Measurements from ENCODE around the gene RNF38.
"Not testable (repeated sequence)": the region's sequence is repeated elsewhere in the genome, so short reads cannot be mapped to it uniquely, and the experiment has no call there.

RNF38 gene

GRCh38 chr9:36316049-36316448, 84.0 kb downstream of the RNF38 start:
- no peak overlapping the region for H3K4me2 ChIP-seq (ENCODE audit: low read length)
- no peak overlapping the region for H3K27ac ChIP-seq
- H3K9ac ChIP-seq, result no peak overlapping the region
- no peak overlapping the region for H2AFZ ChIP-seq
- H3K79me2 ChIP-seq, result no peaks in the 10 kb centered on the region
- no peak overlapping the region for H3K4me3 ChIP-seq (ENCODE audit: low read depth, low read length)
- no peaks in the 10 kb centered on the region for H3K9me3 ChIP-seq (ENCODE audit: control insufficient read depth, low read length)
- TF ChIP-seq, protein P1, sequence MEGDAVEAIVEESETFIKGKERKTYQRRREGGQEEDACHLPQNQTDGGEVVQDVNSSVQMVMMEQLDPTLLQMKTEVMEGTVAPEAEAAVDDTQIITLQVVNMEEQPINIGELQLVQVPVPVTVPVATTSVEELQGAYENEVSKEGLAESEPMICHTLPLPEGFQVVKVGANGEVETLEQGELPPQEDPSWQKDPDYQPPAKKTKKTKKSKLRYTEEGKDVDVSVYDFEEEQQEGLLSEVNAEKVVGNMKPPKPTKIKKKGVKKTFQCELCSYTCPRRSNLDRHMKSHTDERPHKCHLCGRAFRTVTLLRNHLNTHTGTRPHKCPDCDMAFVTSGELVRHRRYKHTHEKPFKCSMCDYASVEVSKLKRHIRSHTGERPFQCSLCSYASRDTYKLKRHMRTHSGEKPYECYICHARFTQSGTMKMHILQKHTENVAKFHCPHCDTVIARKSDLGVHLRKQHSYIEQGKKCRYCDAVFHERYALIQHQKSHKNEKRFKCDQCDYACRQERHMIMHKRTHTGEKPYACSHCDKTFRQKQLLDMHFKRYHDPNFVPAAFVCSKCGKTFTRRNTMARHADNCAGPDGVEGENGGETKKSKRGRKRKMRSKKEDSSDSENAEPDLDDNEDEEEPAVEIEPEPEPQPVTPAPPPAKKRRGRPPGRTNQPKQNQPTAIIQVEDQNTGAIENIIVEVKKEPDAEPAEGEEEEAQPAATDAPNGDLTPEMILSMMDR (IDR thresholded peaks at IDR 0.05), result no peak
- no peaks in the 10 kb centered on the region for H3K36me3 ChIP-seq (ENCODE audit: control insufficient read depth, insufficient read depth, low read length)
- H3K27me3 ChIP-seq (ENCODE audit: control insufficient read depth, insufficient read depth, low read length), result no peaks in the 10 kb centered on the region
- H3K4me1 ChIP-seq, result no peaks in the 10 kb centered on the region

GRCh38 chr9:36315283-36315682, 84.8 kb downstream of the RNF38 start:
- H3K79me2 ChIP-seq, result no peaks in the 10 kb centered on the region
- TF ChIP-seq, protein P1 (IDR thresholded peaks at IDR 0.05), result no peak
- H3K4me3 ChIP-seq (ENCODE audit: low read depth, low read length), result no peak overlapping the region
- no peak overlapping the region for H2AFZ ChIP-seq
- no peaks in the 10 kb centered on the region for H3K27me3 ChIP-seq (ENCODE audit: control insufficient read depth, insufficient read depth, low read length)
- H3K9ac ChIP-seq, result no peak overlapping the region
- H3K9me3 ChIP-seq (ENCODE audit: control insufficient read depth, low read length), result no peaks in the 10 kb centered on the region
- no peak overlapping the region for H3K4me2 ChIP-seq (ENCODE audit: low read length)
- no peaks in the 10 kb centered on the region for H3K36me3 ChIP-seq (ENCODE audit: control insufficient read depth, insufficient read depth, low read length)
- no peak overlapping the region for H3K27ac ChIP-seq
- no peaks in the 10 kb centered on the region for H3K4me1 ChIP-seq

- no peaks in the 10 kb centered on the region for H3K27me3 ChIP-seq (ENCODE audit: control insufficient read depth, insufficient read depth, low read length)
- no peaks in the 10 kb centered on the region for H3K9me3 ChIP-seq (ENCODE audit: control insufficient read depth, low read length)
- TF ChIP-seq, protein P1 (IDR thresholded peaks at IDR 0.05), result no peak
- no peak overlapping the region for H2AFZ ChIP-seq
- no peaks in the 10 kb centered on the region for H3K4me1 ChIP-seq
- no peaks in the 10 kb centered on the region for H3K36me3 ChIP-seq (ENCODE audit: control insufficient read depth, insufficient read depth, low read length)
- H3K27ac ChIP-seq, result no peak overlapping the region
- no peak overlapping the region for H3K9ac ChIP-seq
- H3K4me3 ChIP-seq (ENCODE audit: low read depth, low read length), result no peak overlapping the region
- H3K4me2 ChIP-seq (ENCODE audit: low read length), result no peak overlapping the region
- no peaks in the 10 kb centered on the region for H3K79me2 ChIP-seq
These were observed 85.3 kb downstream of the RNF38 start for GRCh38 chr9:36314740-36315139.

- H3K9ac ChIP-seq, result no peak overlapping the region
- no peaks in the 10 kb centered on the region for H3K79me2 ChIP-seq
- H3K4me3 ChIP-seq (ENCODE audit: low read depth, low read length), result no peak overlapping the region
- H3K27ac ChIP-seq, result no peak overlapping the region
- no peaks in the 10 kb centered on the region for H3K4me1 ChIP-seq
- H3K4me2 ChIP-seq (ENCODE audit: low read length), result no peak overlapping the region
- H3K36me3 ChIP-seq (ENCODE audit: control insufficient read depth, insufficient read depth, low read length), result no peaks in the 10 kb centered on the region
- H2AFZ ChIP-seq, result no peak overlapping the region
- TF ChIP-seq, protein P1 (IDR thresholded peaks at IDR 0.05), result no peak
- no peaks in the 10 kb centered on the region for H3K27me3 ChIP-seq (ENCODE audit: control insufficient read depth, insufficient read depth, low read length)
- no peaks in the 10 kb centered on the region for H3K9me3 ChIP-seq (ENCODE audit: control insufficient read depth, low read length)
These were observed 93.4 kb downstream of the RNF38 start for GRCh38 chr9:36306471-36307306.

DNA sequence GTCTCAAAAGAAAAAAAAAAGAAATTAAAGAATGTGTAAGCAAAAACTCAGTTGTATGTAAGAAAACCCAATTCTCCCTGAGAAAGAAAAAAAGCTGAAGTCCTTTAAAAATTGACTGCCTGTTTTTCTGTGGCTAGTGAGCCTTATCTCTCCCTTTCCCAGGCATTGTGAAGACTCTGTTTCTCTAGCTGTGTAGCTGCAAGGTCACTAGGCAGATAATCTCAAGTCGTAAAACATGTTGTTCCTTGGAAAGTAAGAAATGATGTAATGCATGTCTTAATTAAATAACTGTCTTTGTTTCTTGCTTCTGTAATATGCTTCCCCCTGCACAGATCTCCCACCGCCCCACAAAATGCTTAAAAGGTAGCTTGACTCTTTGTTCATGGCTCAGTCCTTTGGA, 95.7 kb downstream of the RNF38 start:
- not testable (repeated sequence) for H3K9ac ChIP-seq; H3K27me3 ChIP-seq (ENCODE audit: control insufficient read depth, insufficient read depth, low read length); H3K9me3 ChIP-seq (ENCODE audit: control insufficient read depth, low read length); H3K4me2 ChIP-seq (ENCODE audit: low read length); H3K4me3 ChIP-seq (ENCODE audit: low read depth, low read length); H3K79me2 ChIP-seq; H3K27ac ChIP-seq; H2AFZ ChIP-seq; H3K4me1 ChIP-seq; H3K36me3 ChIP-seq (ENCODE audit: control insufficient read depth, insufficient read depth, low read length)

All from parathyroid adenoma (tissue), 2 donors.